HepG2 (cell line): ENCODE results near the gene PFDN2. TPM values are rescaled to one million over a fixed set of nuclear protein-coding genes. Genes with fewer than 3 reads are reported as not detected.

Experiments
- ATAC-seq: fragments of 200-7000 bp; cut with Tn5 transposase; 3 replicates; pipeline ENCODE4 v1.9.1; 2020; ENCODE audit warnings: mild to moderate bottlenecking, moderate library complexity
- BruUV-seq: library from RNA; stranded (reverse); fragments of 400-500 nt; replicated peaks from 2 replicates; lab custom pipeline; 2021; lab: Mats Ljungman, UMichigan
- CTCF ChIA-PET: fragments of 300-600 bp; formaldehyde crosslinking; extraction: SDS; loops from one replicate; lab custom pipeline; 2021; ENCODE audit warnings: low total read pairs, inconsistent platforms, low intra/inter-chr PET ratio; lab: Yijun Ruan, JAX
- POLR2A ChIA-PET: fragments of 350-600 bp; sonication (Branson Sonifier 250); formaldehyde crosslinking; loops from one replicate; lab custom pipeline; 2020; ENCODE audit warnings: antibody characterized with exemption, inconsistent platforms; lab: Yijun Ruan, JAX
- DNase-seq: peaks from one replicate; pipeline ENCODE4 v3.0.0-alpha.2; 2015; ENCODE audit warnings: low spot score
- FAIRE-seq: peaks from 3 replicates; lab custom pipeline; 2011; peaks lifted over from hg19 to GRCh38; lab: Jason Lieb, UNC
- H2AFZ ChIP-seq: one replicate; pipeline ENCODE4 v1.6.1; 2011; ENCODE audit warnings: low read length, inconsistent platforms
- H3K27ac ChIP-seq: fragments of 300-600 bp; 3 replicates; pipeline ENCODE4 v1.8.0; 2011; ENCODE audit warnings: mixed run types, mild to moderate bottlenecking, mixed read lengths, low read length, inconsistent platforms; ENCODE audit not compliant: insufficient read depth; ENCODE audit errors: extremely low read length
- H3K27me3 ChIP-seq, 2 experiments: fragments of 200-600 bp in 1 of 2; 2 replicates in 1 of 2; 3 replicates in 1 of 2; pipeline versions ENCODE4 v1.6.0 to v1.8.0; 2011; ENCODE audit warnings: low read length in 2 of 2, mild to moderate bottlenecking in 2 of 2, moderate library complexity in 2 of 2, inconsistent platforms in 1 of 2; ENCODE audit not compliant: insufficient read depth in 2 of 2, control insufficient read depth in 1 of 2
- H3K36me3 ChIP-seq, 2 experiments: fragments of 200-600 bp in 1 of 2; replicated peaks in 1 of 2; 2 replicates in 1 of 2; 3 replicates in 1 of 2; pipeline versions ENCODE4 v1.5.1 to v1.8.0; 2011; ENCODE audit warnings: low read length in 2 of 2, inconsistent platforms in 1 of 2; ENCODE audit not compliant: insufficient read depth in 2 of 2, control insufficient read depth in 1 of 2
- H3K4me1 ChIP-seq: 2 replicates; pipeline ENCODE4 v1.5.1; 2012; ENCODE audit warnings: low read length, inconsistent platforms; ENCODE audit not compliant: insufficient read depth
- H3K4me2 ChIP-seq: 2 replicates; pipeline ENCODE4 v1.6.0; 2011; ENCODE audit warnings: low read depth, low read length, inconsistent platforms
- H3K4me3 ChIP-seq, 3 experiments: fragments of 200-600 bp in 1 of 3; sonication (generic), shearing (Covaris generic) in 1 of 3; replicated peaks in 1 of 3; 2 replicates each; pipeline ENCODE4 v1.5.1; 2011 to 2016; ENCODE audit warnings: low read length in 3 of 3, inconsistent platforms in 2 of 3, low read depth in 2 of 3, mild to moderate bottlenecking in 2 of 3, control low read depth in 1 of 3, mixed read lengths in 1 of 3; ENCODE audit not compliant: insufficient read depth in 1 of 3
- H3K79me2 ChIP-seq: one replicate; pipeline ENCODE4 v1.6.1; 2011; ENCODE audit warnings: low read length, inconsistent platforms; ENCODE audit not compliant: insufficient read depth
- H3K9ac ChIP-seq: 2 replicates; pipeline ENCODE4 v1.6.0; 2011; ENCODE audit warnings: mild to moderate bottlenecking, low read depth, low read length, inconsistent platforms; ENCODE audit not compliant: insufficient read depth
- H3K9me3 ChIP-seq: 2 replicates; pipeline ENCODE4 v1.5.1; 2012; ENCODE audit warnings: mild to moderate bottlenecking, low read length
- H4K20me1 ChIP-seq: 2 replicates; pipeline ENCODE4 v1.6.0; 2011; ENCODE audit warnings: inconsistent platforms, mild to moderate bottlenecking, low read length, moderate library complexity; ENCODE audit not compliant: insufficient read depth
- CCAR2 ChIP-seq: fragments of 200-400 bp; formaldehyde crosslinking; optimal IDR thresholded peaks from 2 replicates; pipeline ENCODE3; 2018; ENCODE audit warnings: low read depth, mild to moderate bottlenecking, low read length, moderate library complexity
- CTCF ChIP-seq: sonication (generic); formaldehyde crosslinking; IDR thresholded peaks from 2 replicates; pipeline ENCODE4 v1.5.0; 2020; ENCODE audit warnings: mild to moderate bottlenecking, missing genetic modification reagents, moderate library complexity
- DDIT3 ChIP-seq: sonication (generic); formaldehyde crosslinking; IDR thresholded peaks from 2 replicates; pipeline ENCODE4 v1.4.0; 2020; ENCODE audit warnings: mild to moderate bottlenecking, missing genetic modification reagents
- HIVEP1 ChIP-seq: sonication (generic); formaldehyde crosslinking; IDR thresholded peaks from 2 replicates; pipeline ENCODE4 v1.4.0; 2020; ENCODE audit warnings: mild to moderate bottlenecking, missing genetic modification reagents
- HNF1B ChIP-seq: sonication (generic); formaldehyde crosslinking; IDR thresholded peaks from 2 replicates; pipeline ENCODE4 v1.5.1; 2020; ENCODE audit warnings: mild to moderate bottlenecking, moderate library complexity, missing genetic modification reagents
- KMT2A ChIP-seq: sonication (generic); formaldehyde crosslinking; IDR thresholded peaks from 2 replicates; pipeline ENCODE4 v1.4.0; 2020; ENCODE audit warnings: missing genetic modification reagents
- MATR3 ChIP-seq: sonication (generic); formaldehyde crosslinking; IDR thresholded peaks from 2 replicates; pipeline ENCODE4 v1.4.0; 2020; ENCODE audit warnings: missing genetic modification reagents
- MLLT10 ChIP-seq: sonication (generic); formaldehyde crosslinking; IDR thresholded peaks from 2 replicates; pipeline ENCODE4 v1.4.0; 2020; ENCODE audit warnings: missing genetic modification reagents
- NFIB ChIP-seq: sonication (generic); formaldehyde crosslinking; IDR thresholded peaks from 2 replicates; pipeline ENCODE4 v1.9.0; 2021; ENCODE audit warnings: missing genetic modification reagents, mild to moderate bottlenecking, borderline replicate concordance
- NONO ChIP-seq, 2 experiments: fragments of 450-650 bp in 1 of 2; sonication (generic) in 1 of 2; formaldehyde crosslinking in 1 of 2; IDR thresholded peaks in 1 of 2; conservative IDR thresholded peaks in 1 of 2; 2 replicates each; pipeline versions ENCODE4 v1.6.1 to v1.8.0; 2017 to 2022; ENCODE audit warnings: mild to moderate bottlenecking in 1 of 2, missing genetic modification reagents in 1 of 2, moderate library complexity in 1 of 2
- RBM39 ChIP-seq: fragments of 200-400 bp; formaldehyde crosslinking; IDR thresholded peaks from one replicate; pipeline ENCODE4 v1.6.1; 2018; ENCODE audit warnings: antibody characterized with exemption, mild to moderate bottlenecking, low read depth, low read length; ENCODE audit not compliant: poor library complexity, severe bottlenecking
- SOX13 ChIP-seq, 3 experiments: fragments of 450-650 bp in 1 of 3; sonication (generic) in 1 of 3; formaldehyde crosslinking in 1 of 3; IDR thresholded peaks in 2 of 3; conservative IDR thresholded peaks in 1 of 3; 2 replicates each; pipeline versions ENCODE4 v1.5.0 to v1.6.1; 2016 to 2020; ENCODE audit warnings: antibody characterized with exemption in 1 of 3, mild to moderate bottlenecking in 1 of 3, missing compliant biosample characterization in 1 of 3, missing genetic modification reagents in 1 of 3, moderate library complexity in 1 of 3
- THAP8 ChIP-seq: sonication (generic); formaldehyde crosslinking; IDR thresholded peaks from 2 replicates; pipeline ENCODE4 v1.5.1; 2020; ENCODE audit warnings: missing genetic modification reagents, mild to moderate bottlenecking, borderline replicate concordance
- ZMAT3 ChIP-seq: sonication (generic); formaldehyde crosslinking; conservative IDR thresholded peaks from 2 replicates; pipeline ENCODE4 v1.7.0; 2021; ENCODE audit warnings: missing genetic modification reagents
- ZNF878 ChIP-seq: sonication (generic); formaldehyde crosslinking; IDR thresholded peaks from 2 replicates; pipeline ENCODE4 v1.8.1; 2023; ENCODE audit warnings: mild to moderate bottlenecking, missing genetic modification reagents, moderate library complexity
- WGBS: methylation state at CpG from one replicate; pipeline ENCODE4 v1.1.6; 2017; ENCODE audit warnings: low lambda C conversion rate; 5-methylcytosine and 5-hydroxymethylcytosine counted together
- in situ Hi-C: cut with HindIII; loops from 2 replicates; pipeline ENCODE4 v1.10.0; 2017; ENCODE audit warnings: low pct_unique_long_range_greater_than_20kb; ENCODE audit not compliant: extremely low pct_ligation_motif_present
- intact Hi-C: fragments of 100-400 bp; cut with micrococcal nuclease; formaldehyde crosslinking; loops from one replicate; pipeline ENCODE4 v1.10.0; 2022; ENCODE audit not compliant: unreplicated experiment
- polyA plus RNA-seq, 8 experiments: library from polyadenylated mRNA; depleted of rRNA in 3 of 8; stranded (reverse) in 7 of 8; unstranded in 1 of 8; fragments of >200 nt; fragmentation: Illumina TruSeq in 4 of 8; extraction: Trizol in 4 of 8; gene quantifications; 2 replicates each; pipeline versions ENCODE4 v1.2.1 to v1.2.3, GENCODE V29; 2011 to 2016; ENCODE audit warnings: low read depth in 4 of 8, missing spikeins in 1 of 8, mixed read lengths in 1 of 8; ENCODE audit not compliant: insufficient read depth in 1 of 8
- total RNA-seq, 5 experiments: library from RNA; depleted of rRNA; stranded (reverse); fragments of >200 nt; fragmentation: Illumina TruSeq; extraction: Trizol; gene quantifications; 2 replicates each; pipeline ENCODE4 v1.2.3, GENCODE V29; 2016; ENCODE audit warnings: low read depth in 1 of 5

Gene PFDN2
- total and polyA plus RNA-seq, 2 of the 13 experiments (the other 11 are each of a cell fraction or from before 2014, with no cell fraction given) = 62.6 to 63.6 TPM

GRCh38 chr1:161130266-161130665 lies 12.4 kb upstream of the PFDN2 start:
- no peak for FAIRE-seq
- Histone ChIP-seq H2AFZ (no peak overlapping the region), H3K9me3 (no peaks in the 10 kb centered on the region), H3K36me3 (peaks cover 5 to 26% of the 10 kb centered on the region in 2 experiments; a peak in 4 of 5 replicates), H3K4me2 (no peak overlapping the region), H3K27ac (no peak overlapping the region), H3K4me3 (no peak overlapping the region), H3K79me2 (peaks cover 40% of the 10 kb centered on the region), H4K20me1 (no peaks in the 10 kb centered on the region), H3K4me1 (peaks cover 27% of the 10 kb centered on the region), H3K27me3 (no peaks in the 10 kb centered on the region; a peak in 1 of 5 replicates), H3K9ac (no peak overlapping the region)
- no TSS peak for BruUV-seq
- intact Hi-C loops (loop anchor here (10.0 kb wide), 1 partner anchor 135 kb away; no protein-coding TSS in a partner anchor), in situ Hi-C loops (no loop called here)
- ChIA-PET CTCF (no interaction called here), POLR2A (no interaction called here)
- no peak for DNase-seq
- ATAC-seq = no peak
- 88% methylated on average over 1 of the region's 1 CpG for WGBS
- TF ChIP-seq MATR3 (CRISPR knock-in tag) (no peak), NFIB (CRISPR knock-in tag) (no peak), HNF1B (CRISPR knock-in tag) (no peak), ZMAT3 (CRISPR knock-in tag) (no peak), KMT2A (CRISPR knock-in tag) (no peak), HIVEP1 (CRISPR knock-in tag) (no peak), NONO (IDR thresholded peaks at IDR 0.05) (no peak), NONO (CRISPR knock-in tag; conservative IDR thresholded peaks at IDR 0.05) (no peak), DDIT3 (CRISPR knock-in tag) (no peak), SOX13 (IDR thresholded peaks at IDR 0.05) (no peak), SOX13 (CRISPR knock-in tag; conservative IDR thresholded peaks at IDR 0.05 in 1 of 2, IDR thresholded peaks at IDR 0.05 in 1 of 2) (no peak), RBM39 (no peak), THAP8 (CRISPR knock-in tag) (no peak), CCAR2 (no peak), CTCF (CRISPR knock-in tag) (no peak), ZNF878 (CRISPR knock-in tag) (no peak), MLLT10 (no peak)
